ENCODE measurements around the gene INTS14.
"Not testable (repeated sequence)": the region's sequence is repeated elsewhere in the genome, so short reads cannot be mapped to it uniquely, and the experiment has no call there.

The INTS14 gene

DNA sequence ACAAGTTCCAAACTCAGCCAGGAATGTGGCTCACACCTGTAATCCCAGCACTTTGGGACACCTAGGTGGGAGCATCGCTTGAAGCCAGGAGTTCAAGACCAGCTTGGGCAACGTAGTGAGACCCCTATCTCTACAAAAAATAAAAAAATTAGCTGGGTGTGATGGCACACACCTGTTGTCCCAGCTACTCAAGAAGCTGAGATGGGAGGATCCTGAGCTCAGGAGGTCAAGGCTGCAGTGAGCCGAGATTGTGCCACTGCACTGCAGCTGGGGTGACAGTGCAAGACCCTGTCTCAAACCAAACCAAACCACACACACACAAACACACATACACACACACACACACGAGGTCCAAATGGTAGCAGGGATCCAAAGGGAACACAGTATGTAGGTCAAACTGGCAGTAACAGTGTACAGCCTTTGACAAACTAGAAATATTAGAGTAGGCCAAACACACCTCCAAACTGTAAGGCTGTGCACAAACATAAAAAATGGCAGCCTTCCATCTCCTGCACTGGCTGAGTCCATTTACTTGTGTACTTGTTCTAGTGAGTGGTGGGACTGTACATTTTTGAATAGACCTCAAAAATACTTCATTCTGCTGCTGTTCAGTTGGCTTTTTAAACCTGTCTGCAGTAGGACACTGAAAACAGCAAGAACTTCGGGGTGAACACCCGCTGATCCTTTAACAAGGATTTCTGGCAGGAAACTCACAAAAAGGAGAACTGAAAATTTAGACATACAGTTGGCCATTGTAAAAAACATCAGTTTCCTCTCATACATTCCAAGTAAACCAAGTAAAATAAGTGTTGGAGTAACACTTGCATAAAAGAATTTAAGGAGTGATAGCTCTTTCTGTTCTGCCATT, 33.6 kb downstream of the INTS14 start:
- DNase-seq = no peak

DNA sequence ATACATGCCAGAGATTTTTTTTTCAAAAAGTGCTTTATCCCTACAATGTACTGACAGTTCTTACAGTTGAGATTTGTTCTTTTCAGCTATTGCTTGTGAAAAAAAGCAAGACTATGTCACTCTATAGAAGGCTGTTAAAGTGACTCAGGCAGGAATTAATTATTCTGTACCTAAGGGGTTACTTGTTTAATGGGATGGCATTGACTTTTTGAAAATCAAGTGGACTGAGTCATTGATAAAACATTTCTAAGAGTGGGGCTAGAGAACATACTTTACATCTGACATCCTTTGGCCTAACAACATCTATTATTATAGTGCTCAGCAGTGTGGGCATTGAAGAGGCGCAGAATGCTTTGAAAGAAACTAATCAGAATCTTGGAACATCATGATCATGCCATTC, 34.3 kb downstream of the INTS14 start:
- no peak for DNase-seq

DNA sequence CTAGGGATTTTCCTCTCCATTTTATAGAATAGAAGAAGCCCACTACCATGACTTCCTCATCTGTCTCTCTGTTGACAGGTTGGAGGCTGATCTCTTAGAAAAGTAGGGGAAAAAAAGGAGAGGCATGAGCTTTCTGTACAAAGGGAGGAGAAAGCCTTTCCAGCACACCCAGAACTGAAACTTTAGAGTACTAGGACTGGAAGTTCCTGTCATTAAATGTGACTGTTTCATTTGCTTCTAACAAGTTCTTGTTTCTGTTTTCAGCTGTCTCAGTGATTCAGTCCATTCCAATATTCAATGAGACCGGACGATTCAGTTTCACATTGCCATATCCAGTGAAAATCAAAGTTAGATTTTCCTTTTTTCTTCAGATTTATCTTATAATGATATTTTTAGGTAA, 39.0 kb downstream of the INTS14 start:
- DNase-seq = no peak

DNA sequence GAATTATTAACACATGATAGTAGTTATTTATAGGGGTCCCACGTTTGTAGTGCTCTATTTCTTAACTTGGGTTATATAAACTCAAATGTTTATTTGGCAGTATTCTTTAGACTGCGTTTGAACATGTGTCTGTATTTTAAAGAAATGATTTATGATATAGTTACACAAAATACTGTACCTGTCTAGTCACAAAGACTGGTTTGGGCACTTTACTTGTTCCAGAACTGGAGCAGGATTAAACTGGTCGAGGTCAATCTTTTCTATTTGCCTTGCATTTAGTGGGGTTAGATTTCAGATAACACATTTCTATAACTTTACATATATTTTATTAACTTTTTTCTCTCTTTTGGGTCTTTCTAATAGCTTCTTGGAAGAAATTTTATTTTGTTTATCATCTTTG, 41.2 kb downstream of the INTS14 start:
- DNase-seq = no peak

DNA sequence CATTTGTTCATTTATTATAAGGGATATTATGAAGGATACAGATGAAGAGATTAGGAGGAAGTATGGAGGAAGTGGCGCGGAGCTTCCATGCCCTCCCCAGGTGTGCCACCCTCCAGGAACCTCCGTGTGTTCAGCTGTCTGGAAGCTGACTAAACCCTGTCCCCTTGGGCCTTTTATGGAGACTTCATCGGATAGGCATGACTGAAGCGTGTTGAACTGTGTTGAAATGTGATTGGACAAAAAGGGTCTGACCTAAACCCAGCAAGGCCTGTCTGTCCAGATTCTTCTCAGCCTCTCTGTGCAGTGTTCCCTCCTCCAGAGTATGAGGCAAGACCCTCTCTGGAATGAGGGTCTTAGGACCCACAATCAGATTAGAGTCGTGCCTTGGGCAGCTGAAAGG, 49.0 kb downstream of the INTS14 start:
- DNase-seq = no peak

DNA sequence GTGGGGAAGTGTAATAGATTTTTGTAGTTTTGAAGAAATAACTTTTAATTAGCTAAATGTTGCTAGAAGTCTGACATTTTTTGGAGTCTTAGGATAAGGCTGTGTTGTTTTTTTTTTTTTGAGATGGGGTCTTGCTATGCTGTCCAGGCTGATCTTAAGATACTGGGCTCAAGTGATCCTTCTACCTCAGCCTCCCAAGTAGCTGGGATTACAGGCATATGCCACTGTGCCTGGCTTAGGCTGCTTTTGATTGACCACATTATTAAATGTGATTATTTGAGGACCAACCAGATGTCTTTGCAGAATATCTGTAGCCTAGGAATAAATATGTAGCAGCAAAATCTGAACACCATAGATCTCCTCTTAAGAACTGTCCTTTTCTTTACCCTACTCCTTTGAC, 51.0 kb downstream of the INTS14 start:
- no peak for DNase-seq

DNA sequence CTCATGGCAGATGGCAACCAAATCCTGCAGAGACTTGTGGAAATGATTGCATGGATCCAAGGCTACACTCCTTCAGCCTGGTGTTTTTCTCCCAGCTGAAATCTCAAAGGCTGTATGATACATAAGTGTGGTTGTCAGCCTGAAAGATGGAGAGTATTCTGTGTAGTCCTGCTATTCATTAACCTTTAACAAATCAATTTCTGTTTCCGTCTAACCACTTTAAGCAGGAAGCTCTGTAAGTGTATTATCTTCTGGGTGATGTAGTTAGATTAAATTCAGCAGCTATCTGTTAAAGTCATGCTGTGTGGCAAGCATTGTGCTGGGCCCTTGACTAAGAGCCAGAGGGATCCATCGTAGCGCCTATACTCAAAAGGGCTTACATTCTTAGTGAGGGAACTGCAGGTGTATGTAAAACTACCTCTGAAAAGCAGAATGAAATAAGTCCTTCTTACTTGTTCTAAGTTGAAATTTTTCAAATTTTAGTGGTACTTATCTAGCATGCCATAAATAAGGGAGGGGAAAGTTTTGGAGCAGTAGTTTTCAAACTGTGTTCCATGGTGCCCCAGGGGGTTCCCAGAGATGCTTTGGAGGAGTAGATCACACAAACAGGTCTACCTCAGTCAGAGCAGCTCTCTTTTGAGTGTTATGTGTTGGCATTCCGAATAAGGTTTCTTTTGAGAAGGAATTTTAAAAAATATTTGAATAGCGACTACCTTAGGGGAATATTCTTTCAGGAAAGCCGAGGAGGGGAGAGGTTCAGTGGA, 51.8 kb downstream of the INTS14 start:
- no peak for DNase-seq

DNA sequence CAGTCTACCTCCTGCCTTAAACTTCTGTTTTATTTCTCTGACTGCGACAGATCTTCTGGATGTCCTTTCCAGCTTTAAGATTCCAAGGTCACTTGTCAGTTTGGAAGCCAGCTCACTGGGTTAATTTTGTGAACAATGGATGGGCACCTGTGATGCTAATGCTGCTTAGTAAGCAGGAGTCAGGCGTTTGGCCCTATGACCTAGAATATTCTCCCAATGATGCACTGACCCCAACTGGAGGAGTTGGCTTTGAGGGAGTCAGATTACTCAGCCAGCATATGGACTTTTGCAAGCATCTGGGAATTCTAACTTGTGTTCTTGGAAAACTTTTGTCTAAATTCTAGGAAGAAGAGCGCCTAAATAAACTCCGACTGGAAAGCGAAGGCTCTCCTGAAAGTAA, 52.6 kb downstream of the INTS14 start:
- DNase-seq = no peak

DNA sequence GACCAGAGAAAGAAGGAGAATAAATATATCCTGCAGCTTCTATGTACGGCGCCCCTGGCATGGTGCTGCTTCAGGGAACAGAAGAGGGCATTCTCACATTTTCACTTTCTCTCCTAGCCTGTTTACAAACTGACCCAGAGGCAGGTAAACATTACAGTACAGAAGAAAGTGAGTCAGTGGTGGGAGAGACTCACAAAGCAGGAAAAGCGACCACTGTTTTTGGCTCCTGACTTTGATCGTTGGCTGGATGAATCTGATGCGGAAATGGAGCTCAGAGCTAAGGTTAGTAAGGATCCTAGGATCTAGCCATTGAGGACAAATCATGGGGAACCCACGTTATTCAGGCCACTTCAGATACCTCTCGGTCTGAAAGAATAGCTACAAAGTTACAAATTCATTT, 54.3 kb downstream of the INTS14 start:
- no peak for DNase-seq

DNA sequence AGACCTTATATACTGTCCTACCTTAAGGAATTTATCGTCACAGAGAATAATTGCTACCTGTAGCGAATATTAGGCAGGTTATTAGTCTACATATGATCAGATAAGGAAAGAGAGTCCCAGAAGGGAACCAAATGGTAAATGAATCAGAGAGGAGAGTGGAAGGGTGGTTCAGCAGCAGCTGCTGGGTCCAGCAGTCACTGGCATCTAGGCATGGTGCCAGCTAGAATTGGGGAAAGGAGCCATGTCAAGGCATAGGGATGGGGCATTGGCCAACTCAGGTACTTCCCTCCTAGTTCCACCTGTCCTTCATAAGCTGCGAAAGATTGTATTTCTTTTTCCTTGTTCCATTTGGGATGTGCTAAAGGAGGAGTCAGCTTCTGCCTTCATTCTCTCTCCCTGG, 57.2 kb downstream of the INTS14 start:
- no peak for DNase-seq

DNA sequence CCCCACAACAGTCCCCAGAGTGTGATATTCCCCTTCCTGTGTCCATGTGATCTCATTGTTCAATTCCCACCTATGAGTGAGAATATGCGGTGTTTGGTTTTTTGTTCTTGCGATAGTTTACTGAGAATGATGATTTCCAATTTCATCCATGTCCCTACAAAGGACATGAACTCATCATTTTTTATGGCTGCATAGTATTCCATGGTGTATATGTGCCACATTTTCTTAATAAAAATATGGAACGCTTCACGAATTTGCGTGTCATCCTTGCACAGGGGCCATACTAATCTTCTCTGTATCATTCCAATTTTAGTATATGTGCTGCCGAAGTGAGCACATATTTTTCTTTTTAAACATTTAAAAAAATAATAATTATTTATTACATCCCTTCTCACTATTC, 58.1 kb downstream of the INTS14 start:
- DNase-seq = not testable (repeated sequence)

DNA sequence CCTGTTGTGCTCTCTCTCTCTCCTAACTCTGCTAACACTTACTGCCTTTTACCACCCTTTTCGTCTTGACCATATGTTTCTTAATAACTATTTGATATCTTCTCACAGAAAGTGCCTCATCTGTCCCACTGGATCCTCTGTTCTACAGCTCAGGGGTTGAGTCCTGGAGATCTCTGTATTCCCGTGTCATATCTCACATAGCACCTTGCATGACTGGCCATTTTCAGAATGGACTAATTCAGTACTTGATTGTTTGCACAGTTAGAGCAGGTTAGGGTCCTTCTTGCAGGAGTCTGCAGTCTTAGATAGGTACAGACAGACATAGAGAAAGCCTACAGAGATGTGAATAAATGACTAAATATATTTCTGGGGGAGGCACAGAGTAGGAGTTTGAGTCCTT, 59.7 kb downstream of the INTS14 start:
- no peak for DNase-seq

DNA sequence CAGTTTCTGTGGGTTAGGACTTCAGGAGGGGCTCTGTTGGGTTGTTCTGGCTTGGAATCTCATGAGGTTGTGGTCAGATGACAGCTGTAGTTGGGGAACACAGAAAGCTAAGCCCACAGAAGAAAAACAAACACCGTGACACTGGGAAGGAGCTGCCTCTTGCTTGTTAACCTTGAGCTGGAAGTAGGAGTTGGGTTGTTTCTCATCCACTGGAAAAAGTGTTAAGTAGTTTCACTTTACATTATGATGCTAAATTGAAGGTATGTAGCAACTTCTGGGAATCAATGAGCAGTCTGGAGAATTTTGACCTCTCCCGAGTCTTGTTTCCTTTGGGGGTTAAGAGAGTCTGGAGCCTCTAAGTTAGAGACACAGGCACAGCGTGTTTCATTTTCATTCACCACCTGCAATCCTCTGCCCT, 60.2 kb downstream of the INTS14 start:
- no peak for DNase-seq

DNA sequence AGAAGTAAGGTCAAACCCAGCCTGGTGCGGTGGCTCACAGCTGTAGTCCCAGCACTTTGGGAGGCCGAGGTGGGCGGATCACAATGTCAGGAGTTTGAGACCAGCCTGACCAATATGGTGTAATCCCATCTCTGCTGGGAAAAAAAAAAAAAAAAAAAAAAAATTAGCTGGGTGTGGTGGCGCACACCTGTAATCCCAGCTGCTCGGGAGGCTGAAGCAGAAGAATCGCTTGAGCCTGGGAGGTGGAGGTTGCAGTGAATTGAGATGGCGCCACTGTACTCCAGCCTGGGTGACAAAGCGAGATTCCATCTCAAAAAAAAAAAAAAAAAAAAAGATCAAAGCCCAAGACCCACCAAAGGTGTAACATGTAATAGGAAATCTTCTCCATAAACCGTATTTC, 61.6 kb downstream of the INTS14 start:
- not testable (repeated sequence) for DNase-seq

DNA sequence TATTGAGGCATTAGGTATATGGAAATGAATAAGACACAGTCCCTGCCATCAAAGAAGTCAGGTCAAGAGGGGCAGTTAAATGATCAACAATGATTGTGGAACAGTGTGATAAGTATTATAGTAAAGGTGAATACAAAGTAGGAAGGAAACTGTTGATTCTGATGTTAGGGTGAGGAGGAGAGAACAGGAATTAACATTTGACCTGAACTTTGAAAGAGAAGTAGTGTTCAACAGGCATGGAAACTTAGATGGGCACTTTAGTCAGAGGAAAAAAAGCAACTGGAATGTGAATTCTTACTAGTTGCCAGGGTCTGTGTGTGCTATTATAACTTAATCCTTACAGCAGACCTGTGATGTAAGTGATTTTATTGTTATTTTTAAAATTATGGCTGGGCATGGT, 63.1 kb downstream of the INTS14 start:
- no peak for DNase-seq

DNA sequence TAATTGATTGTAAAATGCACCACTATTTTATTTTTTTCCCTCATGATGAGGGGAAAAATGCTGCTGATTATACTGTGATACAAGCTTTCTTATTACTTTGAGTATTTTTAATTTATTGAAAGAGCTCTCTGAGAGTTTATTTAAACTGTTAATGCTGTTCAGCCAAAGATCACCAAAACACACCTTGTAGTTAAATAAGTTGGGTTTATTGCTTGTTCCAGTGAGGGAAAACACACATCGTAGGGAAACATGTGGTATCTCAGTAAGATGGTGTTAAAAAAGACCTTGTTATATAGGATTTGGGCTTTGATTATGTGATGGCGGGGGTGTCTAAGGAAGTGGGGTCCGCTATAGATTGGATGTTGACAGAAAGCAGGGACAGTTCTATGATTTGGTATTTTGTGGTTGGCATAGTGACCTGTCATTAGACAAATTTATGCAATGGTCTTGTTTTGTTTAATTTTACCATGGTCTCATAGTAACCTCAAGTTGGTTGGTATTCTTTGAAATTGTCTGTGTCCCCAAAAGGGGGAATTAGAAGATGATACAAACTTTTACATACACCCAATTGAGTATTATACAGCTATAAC, 69.6 kb downstream of the INTS14 start:
- no peak for DNase-seq

DNA sequence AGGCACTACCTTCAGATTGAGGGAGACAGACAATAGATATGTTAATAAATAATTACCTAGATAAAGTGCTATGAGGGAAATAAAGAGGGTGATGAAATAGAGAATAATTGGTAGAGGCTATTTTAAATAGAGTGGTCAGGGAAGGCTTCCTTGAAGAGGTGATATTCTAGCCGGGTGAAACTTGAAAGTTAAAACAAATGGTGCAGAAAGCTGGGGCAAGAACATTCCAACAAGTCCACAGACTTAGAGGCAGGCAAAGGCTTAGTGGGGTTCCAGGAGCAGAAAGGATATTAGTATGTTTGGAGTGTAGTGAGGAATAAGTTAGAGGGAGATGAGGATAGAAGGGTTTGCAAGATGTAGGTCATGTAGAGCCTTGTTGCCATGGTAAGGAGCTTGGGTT, 70.6 kb downstream of the INTS14 start:
- no peak for DNase-seq

DNA sequence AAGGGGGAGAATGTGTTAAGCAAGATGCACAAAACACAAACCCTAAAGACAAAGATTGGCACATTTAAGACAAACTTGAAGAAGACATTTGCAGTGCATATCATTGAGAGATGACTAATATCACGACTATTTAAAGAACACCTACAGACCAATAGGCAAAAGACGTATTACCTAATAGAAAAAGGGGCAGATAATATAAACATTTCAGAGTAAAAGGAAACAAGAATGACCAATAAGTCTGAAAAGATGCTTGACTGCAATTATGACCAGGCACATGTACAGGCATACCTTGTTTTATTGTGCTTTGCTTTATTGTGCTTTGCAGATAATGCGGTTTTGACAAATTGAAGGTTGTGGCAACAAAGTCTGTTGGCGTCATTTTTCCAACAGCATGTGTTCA, 75.7 kb downstream of the INTS14 start:
- no peak for DNase-seq

DNA sequence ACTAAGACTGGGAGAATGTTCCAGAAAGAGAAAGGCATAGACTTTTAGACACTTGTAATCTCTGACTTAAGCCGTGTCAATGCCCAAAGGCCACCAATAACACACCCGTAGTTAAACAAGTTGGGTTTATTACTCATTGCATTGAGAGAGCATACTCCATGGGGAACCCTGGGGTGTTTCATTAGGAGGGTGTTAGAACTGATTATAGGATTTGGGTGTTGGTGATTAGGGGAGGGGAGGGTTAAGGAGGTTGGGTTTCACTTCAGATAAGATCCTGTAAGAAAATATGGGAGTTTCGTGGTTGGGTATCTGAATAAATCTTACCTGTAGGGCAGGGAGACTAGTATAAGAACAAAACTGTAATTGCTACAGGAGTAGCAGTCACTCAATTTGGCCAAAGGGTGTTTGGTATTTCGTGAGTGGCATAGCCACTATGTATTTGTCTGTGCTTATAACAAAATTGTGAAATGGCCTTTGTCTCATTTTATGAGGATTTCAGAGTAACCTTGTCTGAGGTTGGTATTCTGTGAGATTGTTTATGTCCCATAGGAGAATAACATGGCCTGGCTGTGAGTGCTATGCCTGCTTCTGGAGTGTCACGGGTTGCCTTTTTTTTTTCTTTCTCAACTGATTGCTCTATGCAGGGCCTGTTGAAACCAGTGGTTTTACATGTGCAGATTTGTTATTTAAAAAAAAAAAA, 77.7 kb downstream of the INTS14 start:
- DNase-seq = no peak

DNA sequence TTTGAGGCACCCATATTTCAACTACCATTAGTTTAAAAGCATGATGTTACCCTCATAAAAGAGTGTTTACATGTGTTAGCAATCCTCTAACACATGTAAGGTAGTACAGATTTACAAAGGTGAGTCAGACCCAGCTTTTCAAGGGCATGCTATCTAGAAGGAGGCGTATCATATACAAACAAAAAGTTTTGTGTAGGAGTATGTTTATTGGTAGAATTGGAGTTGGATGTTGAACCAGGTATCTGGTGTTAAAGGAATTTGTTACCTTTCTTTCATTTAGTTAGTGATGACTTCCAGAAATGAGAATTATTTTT, 78.2 kb downstream of the INTS14 start:
- DNase-seq = no peak

DNA sequence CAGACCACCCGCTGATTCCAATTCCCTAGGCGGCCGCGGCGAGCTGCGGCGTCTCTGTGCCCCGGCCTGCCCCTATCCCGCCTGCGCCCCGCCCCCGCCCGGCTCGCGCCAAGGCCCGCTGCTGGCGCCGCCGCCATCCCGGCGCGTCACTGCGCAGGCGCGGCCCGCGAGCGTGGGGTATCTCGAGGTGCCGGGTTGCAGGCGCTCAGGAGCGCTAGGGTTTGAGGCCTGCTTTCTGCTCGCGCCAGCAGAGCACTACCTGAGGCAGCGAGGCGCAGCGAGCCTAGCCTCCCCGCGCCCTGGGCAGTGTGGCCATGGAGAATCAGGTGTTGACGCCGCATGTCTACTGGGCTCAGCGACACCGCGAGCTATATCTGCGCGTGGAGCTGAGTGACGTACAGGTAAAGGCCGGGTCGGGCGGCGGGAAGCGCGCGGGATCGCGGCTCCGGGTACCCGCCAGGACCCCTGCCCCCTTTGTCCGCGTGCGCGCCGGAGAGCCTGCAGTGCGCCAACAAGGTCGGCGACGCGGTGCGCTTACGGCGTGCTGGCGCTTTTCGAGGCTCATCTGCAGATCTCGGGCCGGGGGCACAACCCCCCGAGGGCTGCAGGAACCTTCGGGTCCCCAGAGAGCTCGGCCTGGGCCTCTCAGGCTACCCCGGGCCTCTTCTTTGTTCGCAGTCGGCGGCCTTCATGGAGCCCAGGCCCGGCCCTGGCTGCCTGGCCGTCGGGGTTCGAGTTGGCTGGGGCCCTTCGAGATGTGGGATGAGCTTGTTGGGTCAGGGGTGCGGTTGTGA, 80.4 kb downstream of the INTS14 start, which contains the start of gene HACD3:
Gene HACD3, plus strand, starts transcription at position 146 of the 794 bp plus-strand sequence. Its CDS starts 169 bp downstream, at position 315.
- DNase-seq = peak; percentile 57

DNA sequence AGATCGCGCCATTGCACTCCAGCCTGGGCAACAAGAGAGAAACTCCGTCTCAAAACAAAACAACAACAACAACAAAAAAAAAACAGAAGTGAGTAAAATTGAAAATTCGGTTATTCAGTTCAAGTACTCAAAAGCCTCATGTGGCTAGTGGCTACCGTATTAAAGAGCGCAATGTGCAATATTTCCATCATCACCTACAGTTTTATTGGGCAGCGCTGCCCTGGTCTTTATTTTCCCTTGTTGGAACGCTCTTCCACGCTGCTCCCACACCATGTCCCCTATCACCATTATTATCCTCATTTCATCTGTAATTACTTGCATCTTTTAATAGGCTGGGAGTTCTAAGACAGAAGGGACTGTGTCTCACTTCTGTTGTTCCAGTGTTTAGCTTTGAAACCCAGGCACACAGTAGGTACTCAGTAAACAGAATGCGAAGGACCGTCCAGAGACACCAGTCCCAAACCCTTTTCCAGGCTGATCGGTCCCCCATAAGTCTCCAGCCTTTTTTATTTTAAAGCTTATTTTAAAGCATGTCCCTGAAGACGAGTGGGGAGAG, 81.1 kb downstream of the INTS14 start:
- DNase-seq = no peak

Data from NCI-H748 treated with DMSO at 0.1 percent for 48 hours (cell line).